NCI-H526 (cell line): ENCODE results near the gene NELFE.

ENCODE experiments used
- DNase-seq, 2 experiments: peaks; one replicate each; lab custom pipeline; 2025; lab: John Stamatoyannopoulos, UW

The NELFE gene

DNA sequence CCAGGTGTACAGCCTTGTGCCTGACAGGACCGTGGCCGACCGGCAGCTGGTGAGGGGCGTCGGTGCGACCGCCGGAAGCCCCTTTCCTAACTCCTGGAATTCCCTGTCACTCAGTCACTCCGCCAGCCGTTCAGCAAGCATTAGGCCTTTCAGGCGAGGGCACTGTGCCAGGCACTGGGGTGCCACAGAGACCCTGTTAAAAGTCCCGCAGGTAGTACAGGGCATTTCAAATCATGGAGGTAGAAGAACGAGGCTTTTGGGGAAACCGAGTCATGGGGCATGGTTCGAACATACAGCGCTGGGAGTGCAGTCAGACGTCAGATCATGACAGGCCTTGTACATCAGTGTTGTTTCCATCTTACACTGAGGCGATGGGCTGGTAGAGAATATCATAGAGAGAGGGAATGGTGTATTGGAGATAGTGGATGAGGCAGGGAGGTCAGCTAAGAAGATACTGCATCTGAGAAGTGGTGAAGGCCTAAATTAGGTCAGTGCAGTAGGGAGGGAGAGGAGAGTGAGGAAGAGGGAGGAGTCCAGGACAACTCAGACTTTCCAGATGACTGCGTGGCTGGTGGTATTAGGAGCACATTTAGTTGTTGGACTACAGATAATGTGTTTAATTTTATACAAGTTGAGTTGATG is 14.1 kb upstream of the NELFE start:
- no peak for DNase-seq

DNA sequence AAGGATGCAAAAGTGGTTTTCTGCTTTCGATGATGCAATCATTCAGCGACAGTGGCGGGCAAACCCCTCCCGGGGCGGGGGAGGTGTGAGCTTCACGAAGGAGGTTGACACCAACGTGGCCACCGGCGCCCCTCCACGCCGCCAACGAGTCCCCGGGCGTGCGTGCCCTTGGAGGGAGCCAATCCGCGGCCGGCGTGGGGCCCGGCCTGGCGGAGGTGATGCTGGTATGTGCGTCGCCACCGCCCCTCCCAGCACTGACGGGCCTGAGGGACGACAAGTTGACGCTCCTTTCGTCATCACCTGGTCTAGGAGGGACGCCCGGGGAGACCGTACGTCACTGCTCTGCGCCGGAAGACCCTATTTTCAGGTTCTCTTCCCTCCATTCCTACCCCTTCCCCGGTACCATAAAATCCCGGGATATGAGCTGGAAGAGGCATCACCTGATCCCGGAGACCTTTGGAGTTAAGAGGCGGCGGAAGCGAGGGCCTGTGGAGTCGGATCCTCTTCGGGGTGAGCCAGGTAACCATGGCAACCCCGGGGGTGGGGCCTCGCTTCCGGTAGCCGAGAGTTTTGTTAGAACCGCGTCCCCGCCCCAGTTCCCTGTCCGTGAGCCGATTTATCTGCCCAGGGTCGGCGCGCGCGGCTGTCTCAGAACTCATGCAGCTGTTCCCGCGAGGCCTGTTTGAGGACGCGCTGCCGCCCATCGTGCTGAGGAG is 13.4 kb upstream of the NELFE start, which contains the start of gene DXO:
Gene DXO, minus strand, starts transcription at position 146 of the 716 bp plus-strand sequence. CDS start 463 bp downstream, outside the sequence.
- DNase-seq = peak; percentile 97 to 98

DNA sequence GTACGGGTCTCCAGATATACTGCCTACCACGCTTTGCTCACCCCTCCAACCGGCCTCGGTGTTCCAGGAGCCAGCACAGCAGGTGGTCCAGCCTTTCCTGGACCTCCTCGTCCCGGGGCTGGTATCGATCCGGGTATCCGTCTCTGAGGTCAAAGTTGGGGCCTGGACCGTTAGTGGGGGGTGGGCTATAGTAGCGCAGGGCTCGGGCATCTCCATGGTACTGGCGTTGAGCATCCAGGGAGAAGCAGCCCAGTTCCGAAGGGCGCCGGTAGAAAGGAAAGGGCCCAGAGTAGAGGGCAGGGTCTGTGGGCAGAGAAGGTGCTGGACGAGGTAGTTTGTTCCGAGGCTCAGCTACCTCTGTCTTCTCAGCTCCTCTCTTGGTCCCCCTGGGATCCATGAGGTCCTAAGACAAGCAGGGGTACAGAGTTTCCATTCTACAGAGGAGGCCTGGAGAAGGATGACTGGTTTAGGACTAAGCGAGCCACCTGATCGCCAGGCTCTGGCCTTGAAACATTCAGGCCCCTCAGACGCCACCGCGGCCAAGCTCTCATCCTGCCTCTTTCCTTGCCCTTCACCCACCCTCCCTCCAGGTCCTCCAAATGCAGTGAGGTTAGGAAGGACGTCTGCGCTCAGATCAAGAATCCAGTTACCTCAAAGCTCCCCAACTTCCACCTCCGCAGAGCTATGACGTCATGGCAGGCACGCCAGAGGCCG is 12.7 kb upstream of the NELFE start:
- no peak for DNase-seq

DNA sequence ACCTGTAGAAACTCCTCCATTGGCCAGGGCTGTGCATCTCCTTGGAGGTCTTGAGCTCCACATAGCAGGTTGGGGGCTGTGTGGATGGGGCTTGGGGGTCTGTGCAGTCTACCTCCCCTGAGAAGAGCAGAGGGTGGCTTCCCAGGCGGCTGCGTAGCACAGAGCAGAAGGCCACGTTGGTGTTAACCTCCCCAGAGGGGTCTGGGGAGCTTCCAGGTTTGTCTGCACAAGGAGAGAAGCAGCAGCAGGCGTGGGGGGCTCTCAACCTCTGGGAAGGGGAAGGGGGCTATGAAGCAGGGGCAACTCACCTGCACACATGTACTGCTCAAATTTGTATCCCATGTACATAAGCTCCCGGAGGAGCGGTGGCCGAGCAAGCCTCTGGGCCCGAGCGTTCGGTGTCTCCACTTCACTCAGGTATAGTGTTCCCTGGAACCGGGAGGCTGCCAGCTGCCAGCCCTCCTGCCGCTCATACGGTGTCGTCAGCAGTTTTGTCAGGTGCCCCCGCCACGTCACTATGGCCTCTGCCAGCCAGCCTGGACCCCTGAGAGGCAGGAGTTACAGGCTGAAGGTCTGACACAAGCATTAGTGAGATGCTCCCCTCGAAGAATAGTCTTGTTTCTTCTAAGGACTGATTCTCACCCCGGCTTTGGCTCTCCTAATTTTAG is 12.0 kb upstream of the NELFE start:
- DNase-seq = peak; percentile 18 to 39

DNA sequence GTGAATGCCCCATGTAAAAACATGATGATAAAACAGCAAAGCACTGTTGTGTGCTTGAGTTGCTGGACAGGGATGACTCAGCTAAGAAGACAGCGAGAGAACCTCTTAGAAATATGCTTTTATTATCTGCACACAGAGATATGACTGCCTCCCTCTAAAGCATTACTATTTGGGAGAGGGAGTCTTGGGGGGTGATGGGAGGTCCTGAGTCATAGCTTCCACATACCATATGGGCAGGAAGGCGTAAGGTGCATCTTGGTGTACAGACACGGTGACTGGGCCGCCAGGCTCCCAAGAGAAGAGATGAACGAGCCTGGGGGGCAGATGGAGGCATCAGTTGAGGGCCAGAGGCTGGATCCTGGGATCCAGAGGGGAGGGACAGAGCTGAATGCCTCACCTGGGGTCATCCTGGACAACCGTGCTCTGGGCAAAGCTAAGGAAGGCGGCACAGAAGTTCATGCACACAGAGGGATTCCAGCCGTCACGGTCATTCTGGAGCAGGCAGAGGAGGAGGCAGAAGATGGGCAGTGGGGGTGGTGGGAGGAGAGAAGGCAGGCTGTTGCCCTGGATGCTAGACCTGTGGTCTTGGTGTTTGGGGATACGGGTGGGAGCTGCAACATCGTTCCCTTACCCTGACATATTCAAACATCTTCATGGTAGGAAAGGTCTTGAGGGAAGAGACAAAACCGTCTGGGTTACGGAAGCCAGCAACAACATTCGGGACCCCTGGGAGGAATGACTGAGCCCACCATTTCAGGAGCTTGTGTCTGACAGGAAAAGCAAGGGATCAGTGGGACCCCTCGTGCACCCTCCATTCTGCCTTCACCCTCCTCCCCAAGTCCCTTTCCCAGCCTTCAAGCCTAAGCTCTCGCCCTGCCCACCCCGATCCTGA is 11.2 kb upstream of the NELFE start:
- DNase-seq = no peak

DNA sequence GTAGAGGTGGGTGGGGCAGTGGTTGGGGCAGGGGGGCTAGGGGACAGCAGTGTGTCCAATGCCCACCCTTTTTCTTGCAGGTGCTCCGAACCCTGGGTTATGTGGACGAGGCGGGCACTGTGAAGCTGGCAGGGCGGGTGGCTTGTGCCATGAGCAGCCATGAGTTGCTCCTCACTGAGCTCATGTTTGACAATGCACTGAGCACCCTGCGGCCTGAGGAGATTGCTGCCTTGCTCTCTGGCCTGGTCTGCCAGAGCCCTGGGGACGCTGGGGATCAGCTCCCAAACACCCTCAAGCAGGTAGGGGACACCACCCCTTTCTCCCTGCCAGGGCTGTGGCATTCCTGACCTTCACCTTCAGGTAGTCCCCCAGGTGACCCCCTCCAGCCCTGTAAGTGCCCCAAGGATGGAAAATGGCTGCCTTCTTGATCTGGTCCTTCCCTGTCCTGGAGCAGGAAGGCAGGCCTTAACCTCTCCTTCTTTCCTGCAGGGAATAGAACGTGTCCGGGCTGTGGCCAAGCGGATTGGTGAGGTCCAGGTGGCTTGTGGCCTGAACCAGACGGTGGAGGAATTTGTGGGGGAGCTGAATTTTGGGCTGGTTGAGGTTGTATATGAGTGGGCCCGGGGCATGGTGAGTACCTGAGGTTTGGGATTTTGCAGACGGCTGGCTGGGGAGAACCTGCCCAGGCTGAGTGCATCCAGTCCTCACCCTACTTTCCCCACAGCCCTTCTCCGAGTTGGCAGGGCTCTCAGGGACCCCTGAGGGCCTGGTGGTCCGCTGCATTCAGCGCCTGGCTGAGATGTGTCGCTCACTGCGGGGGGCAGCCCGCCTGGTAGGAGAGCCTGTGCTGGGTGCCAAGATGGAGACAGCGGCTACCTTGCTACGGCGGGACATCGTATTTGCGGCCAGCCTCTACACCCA is 10.3 kb upstream of the NELFE start:
- DNase-seq = no peak

DNA sequence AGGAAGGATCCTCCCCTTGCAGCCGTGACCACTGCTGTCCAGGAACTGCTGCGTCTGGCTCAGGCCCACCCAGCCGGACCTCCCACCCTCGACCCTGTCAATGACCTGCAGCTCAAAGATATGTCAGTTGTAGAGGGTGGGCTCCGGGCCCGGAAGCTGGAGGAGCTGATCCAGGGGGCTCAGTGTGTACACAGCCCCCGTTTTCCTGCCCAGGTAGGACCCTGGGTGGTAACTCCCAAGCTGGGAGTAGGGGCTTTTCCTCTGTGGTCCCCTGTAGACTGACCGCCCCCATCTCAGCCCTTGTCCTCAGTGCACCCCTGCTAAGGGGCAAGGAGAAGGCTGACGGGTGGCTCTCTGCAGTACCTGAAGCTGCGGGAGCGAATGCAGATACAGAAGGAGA is 9.6 kb upstream of the NELFE start:
- no peak for DNase-seq

DNA sequence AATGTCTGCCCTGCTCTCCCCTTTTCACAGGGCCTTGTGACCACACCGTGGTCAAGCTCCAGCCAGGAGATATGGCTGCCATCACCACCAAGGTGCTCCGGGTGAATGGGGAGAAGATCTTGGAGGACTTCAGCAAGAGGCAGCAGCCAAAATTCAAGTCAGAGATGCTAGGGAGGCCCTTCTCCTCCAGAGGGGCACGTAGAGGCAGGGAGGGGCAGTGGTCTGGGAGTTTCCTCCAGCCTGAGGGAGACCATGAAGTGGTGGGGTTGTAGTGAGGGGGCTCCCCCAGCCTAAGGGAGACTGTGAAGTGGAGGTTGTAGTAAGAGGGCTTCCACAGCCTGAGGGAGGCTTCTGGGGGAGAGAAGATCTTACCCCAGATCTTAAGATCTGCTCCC is 9.2 kb upstream of the NELFE start:
- DNase-seq = no peak

DNA sequence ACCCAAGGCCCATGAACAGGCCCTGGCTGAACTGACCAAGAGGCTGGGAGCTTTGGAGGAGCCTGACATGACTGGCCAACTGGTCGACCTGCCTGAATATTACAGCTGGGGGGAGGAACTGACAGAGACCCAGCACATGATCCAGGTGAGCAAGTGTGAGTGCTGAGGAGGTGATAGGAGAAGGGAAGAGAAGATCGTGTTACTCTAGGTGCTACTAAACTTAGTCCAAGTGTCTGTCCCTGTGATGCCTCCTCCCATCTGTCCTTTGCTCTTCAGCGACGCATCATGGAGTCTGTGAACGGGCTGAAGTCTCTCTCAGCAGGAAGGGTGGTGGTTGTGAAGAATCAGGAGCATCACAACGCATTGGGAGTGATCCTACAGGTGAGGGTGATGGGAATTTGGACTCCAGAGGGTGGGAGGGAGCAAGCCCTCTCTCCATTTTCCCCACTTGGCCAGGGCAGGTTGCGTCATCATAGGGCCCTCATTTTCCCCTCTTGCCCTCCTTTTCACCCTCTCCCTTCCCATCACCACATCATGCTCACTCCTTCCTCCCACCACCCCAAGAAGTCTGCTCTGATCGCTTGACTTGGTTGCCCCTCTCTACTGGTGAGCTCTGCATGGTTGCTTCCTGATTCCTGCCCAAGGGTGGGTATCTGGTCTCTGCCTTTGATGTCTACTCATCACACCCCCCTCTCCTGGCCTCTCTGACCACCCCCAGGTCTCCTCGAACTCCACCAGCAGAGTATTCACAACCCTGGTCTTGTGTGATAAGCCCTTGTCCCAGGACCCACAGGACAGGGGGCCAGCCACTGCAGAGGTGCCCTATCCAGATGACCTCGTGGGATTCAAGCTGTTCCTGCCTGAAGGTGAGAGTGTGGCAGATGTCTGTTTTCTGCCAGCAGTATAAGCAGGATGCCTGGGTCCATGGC is 8.5 kb upstream of the NELFE start:
- DNase-seq = no peak

DNA sequence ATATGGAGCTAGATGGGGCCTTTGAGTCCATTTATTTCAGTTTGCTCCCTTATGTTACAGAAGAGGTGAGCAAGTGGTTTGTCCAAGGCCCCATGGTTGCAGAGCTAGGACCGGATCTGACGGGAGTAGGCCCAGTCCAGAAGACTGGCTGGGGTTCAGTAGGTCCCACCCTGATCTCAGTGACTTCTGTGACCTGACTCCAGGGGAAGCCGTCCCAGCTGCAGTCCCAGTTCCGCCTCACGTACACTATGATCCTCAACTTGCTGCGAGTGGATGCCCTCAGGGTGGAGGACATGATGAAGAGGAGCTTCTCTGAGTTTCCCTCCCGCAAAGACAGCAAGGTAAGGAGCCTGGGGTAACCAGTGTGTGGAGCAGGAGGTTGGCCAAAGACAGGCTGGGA is 7.7 kb upstream of the NELFE start:
- no peak for DNase-seq

DNA sequence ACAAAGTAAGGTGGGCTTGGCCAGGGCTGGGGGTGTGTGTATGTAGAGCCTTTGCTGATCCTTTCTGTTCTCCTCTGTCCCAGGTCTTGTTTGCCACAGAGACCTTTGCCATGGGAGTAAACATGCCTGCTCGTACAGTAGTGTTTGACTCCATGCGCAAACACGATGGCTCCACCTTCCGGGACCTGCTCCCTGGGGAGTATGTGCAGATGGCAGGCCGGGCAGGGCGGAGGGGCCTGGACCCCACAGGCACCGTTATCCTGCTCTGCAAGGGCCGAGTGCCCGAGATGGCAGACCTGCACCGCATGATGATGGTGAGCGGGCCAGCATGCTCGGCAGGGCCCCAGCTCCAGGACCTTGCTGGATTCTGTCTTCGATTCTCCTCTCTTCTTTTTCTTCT is 6.9 kb upstream of the NELFE start:
- no peak for DNase-seq

DNA sequence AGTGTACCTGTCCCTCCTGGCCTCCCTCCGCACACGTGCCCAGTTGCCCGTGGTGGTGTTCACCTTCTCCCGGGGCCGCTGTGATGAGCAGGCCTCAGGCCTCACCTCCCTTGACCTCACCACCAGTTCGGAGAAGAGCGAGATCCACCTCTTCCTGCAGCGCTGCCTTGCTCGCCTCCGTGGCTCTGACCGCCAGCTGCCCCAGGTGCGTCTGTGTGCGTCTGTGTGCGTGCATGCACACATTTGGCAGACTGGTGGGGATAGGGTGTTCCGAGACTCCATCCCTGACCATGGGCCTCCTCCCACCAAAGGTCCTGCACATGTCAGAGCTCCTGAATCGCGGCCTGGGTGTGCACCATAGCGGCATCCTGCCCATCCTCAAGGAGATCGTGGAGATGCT is 5.2 kb upstream of the NELFE start:
- no peak for DNase-seq

DNA sequence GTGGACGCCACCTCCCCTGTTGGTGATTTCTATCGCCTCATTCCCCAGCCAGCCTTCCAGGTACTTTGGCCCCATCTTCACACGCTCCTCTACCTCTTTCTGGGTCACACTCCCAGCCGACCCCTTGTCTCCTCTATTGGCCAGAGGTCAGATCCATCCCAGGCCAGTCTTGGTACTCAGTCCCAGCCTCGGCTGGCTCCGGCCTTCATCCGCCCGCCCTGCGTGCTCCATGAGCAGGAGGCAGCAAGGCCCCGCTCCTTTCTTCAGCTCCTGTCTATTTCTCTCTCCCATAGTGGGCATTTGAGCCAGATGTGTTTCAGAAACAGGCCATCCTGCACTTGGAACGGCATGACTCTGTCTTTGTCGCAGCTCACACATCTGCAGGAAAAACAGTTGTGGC is 2.8 kb upstream of the NELFE start:
- DNase-seq = no peak

DNA sequence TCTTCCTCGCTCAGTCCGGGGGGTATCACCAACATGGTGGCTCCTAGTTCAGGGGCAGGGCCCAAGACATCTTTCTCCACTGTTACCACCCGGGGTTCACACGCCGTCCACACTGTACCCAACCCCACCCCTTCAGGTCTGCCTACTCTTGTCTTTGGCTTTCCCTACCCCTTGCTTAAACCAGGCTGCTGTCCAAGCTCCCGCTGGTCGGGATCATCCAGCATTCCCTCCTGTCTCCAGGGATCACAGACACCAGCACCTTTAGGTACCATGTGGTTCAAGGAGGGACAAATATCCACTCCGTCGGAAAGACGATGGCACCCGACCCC is 395 bp downstream of the NELFE start:
- no peak for DNase-seq

DNA sequence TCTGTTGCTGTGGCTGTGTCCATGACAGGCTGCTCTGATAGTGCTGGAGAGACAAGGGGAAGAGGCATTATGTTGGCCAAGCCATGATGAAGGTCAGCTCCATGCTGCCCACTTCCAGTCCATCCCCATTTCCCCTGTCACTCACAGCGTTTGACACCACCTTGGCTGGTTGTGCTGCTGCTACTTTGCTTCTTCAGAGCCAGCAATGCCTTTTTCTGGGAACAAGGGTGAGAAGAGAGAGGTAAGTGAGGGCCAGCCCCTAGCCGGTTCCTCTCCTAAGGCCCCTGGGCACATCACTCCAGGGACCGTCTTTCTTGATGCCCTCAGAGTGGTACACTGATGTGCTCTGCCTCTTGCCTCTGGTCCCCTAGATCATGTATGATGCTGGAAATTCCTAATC is 2.0 kb downstream of the NELFE start:
- DNase-seq = no peak

DNA sequence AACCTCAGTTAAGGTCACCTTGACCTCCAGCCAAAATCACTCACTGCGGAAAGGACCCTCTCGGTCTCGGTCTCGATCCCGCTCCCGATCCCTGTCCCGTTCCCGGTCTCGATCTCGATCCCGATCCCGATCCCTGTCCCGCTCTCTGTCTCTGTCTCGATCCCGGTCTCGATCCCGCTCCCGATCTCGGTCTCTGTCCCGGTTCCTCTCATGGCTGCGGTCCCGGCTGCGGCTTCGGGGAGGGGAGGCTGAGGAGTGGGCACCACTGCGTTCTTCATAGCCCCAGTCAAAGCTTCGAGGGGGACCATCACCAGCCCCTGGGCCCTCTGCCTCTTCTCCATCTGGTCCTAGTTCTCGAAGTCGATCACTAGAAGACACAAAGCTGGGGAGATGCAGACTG is 4.3 kb downstream of the NELFE start:
- no peak for DNase-seq

DNA sequence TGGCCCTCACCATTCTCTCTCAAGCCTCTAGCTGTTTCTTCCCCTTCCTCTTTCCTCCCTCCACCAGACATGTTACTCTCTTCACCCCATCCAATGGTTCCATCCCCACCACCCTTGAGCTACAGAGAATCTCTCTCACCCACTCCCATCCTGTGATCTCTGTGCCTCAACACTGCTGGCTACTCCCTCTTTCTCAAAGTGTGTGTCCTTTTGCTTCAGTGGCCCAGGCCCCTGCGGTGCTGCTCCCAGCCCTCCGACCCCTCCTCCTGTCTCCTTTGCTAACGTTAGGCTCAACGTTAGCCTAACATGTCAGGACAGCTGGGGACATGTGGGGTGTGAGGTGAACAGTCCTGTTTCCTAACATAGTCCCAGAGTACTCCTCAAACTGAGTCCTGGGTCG is 5.9 kb downstream of the NELFE start:
- no peak for DNase-seq

DNA sequence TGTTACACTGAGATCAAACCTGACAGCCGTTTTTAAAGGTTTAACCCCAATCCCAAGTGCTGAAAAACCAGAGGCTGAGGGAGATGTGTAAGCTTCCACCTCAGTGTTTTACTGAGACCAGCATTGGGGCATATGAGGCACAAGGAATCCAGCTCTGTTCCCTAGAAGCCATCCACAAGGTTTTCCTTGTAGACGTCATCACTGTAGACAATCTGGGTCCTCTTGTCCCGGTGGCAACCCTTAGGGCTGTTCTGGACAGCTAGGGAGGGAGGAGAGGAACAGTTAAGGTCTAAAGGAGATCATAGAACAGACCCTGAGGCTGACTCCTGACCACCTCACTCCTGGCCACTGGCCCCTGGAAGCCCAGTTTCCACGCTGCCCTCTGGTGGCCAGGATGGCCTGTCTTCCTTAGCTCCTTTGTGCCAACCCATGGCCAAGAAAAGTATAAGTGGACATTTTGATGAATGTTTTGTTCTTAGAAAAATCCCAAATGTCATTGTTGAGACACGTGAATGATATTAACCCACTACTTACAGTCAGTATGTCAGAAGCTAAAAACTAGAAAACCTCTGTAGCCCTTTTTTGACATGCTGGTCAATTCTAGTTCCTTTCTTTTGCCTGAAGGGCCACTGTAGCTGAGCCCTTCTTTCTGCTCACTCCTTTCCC is 6.5 kb downstream of the NELFE start:
- DNase-seq = peak in 1 of 2 experiments; percentile 38

DNA sequence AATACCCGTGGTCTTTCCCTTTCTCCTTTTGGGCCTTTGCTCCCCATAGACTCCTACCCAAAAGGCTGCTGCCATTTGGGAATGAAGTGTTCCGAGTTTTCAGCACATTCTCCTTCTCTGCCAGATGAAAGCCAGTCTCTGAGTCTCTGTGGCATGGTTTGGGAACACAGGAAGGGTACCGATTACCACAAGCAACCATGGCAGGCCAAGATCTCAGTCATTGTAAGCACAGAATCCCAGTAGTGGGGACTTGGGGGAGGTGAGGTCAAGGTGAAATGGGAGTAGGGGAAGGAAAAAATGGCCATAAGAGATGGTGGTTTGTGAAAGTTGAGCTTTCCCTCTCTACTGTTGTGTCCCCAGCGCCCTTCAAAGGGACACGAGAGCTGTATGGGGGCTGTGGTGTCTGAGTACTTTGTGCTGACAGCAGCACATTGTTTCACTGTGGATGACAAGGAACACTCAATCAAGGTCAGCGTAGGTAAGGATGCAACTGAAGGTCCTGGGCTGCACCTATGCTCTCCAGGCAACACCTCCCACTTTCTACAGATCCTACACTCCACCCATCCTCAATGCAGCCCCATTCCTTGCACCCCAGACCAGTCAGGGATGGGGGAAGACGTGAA is 8.7 kb downstream of the NELFE start:
- DNase-seq = no peak
